NT2/D1 (cell line): ENCODE data around the gene ZDHHC8.

Experiments
- DNase-seq: peaks from one replicate; pipeline ENCODE4 v3.0.0-alpha.2; 2011; ENCODE audit warnings: low read depth, low spot score
- H3K27me3 ChIP-seq: 2 replicates; pipeline ENCODE4 v1.6.0; 2011; ENCODE audit warnings: mild to moderate bottlenecking; ENCODE audit not compliant: insufficient read length, insufficient read depth
- H3K36me3 ChIP-seq: 2 replicates; pipeline ENCODE4 v1.6.1; 2011; ENCODE audit warnings: mild to moderate bottlenecking, low read length, mixed read lengths; ENCODE audit not compliant: insufficient read depth, insufficient read length
- H3K4me1 ChIP-seq: 2 replicates; pipeline ENCODE4 v1.5.1; 2011; ENCODE audit not compliant: insufficient read depth, insufficient read length
- H3K4me3 ChIP-seq: 2 replicates; pipeline ENCODE4 v1.5.1; 2011; ENCODE audit warnings: low read depth; ENCODE audit not compliant: insufficient read length
- H3K9ac ChIP-seq: 2 replicates; pipeline ENCODE4 v1.6.0; 2011; ENCODE audit warnings: low read depth; ENCODE audit not compliant: insufficient read length
- H3K9me3 ChIP-seq: 2 replicates; pipeline ENCODE4 v1.5.1; 2011; ENCODE audit warnings: mild to moderate bottlenecking, low read length; ENCODE audit not compliant: insufficient read depth
- SUZ12 ChIP-seq: IDR thresholded peaks from 2 replicates; pipeline ENCODE4 v1.6.1; 2011; ENCODE audit not compliant: insufficient read length, insufficient read depth; ENCODE audit errors: extremely low read depth
- YY1 ChIP-seq: IDR thresholded peaks from 2 replicates; pipeline ENCODE4 v1.6.1; 2011; ENCODE audit not compliant: insufficient read length, insufficient read depth
- ZNF274 ChIP-seq: IDR thresholded peaks from 2 replicates; pipeline ENCODE4 v1.6.1; 2011; ENCODE audit warnings: mild to moderate bottlenecking, low read depth, low read length

Gene ZDHHC8

GRCh38 chr22:20141186-20142077 lies 9.8 kb downstream of the ZDHHC8 start:
- no peak overlapping the region for H3K4me3 ChIP-seq
- peaks cover 5% of the 10 kb centered on the region for H3K4me1 ChIP-seq
- H3K9me3 ChIP-seq: no peaks in the 10 kb centered on the region
- no peak for TF ChIP-seq SUZ12
- TF ChIP-seq ZNF274: no peak
- no peak for TF ChIP-seq YY1
- H3K27me3 ChIP-seq: no peaks in the 10 kb centered on the region
- H3K36me3 ChIP-seq: peaks cover 44% of the 10 kb centered on the region
- no peak for DNase-seq
- H3K9ac ChIP-seq: no peak overlapping the region

- H3K27me3 ChIP-seq: no peaks in the 10 kb centered on the region
- peaks cover 44% of the 10 kb centered on the region for H3K36me3 ChIP-seq
- no peak overlapping the region for H3K9ac ChIP-seq
- peaks cover 2% of the 10 kb centered on the region for H3K4me1 ChIP-seq
- H3K4me3 ChIP-seq: no peak overlapping the region
- no peaks in the 10 kb centered on the region for H3K9me3 ChIP-seq
- DNase-seq: no peak
- no peak for TF ChIP-seq YY1
- TF ChIP-seq SUZ12: no peak
- no peak for TF ChIP-seq ZNF274
These were observed 11.4 kb downstream of the ZDHHC8 start for GRCh38 chr22:20142711-20143621.

GRCh38 chr22:20143883-20144665 lies 12.5 kb downstream of the ZDHHC8 start:
- H3K4me1 ChIP-seq: no peaks in the 10 kb centered on the region
- H3K36me3 ChIP-seq: peaks cover 42% of the 10 kb centered on the region
- DNase-seq: no peak
- no peak overlapping the region for H3K4me3 ChIP-seq
- no peaks in the 10 kb centered on the region for H3K27me3 ChIP-seq
- TF ChIP-seq ZNF274: no peak
- no peak for TF ChIP-seq YY1
- TF ChIP-seq SUZ12: no peak
- H3K9ac ChIP-seq: no peak overlapping the region
- H3K9me3 ChIP-seq: no peaks in the 10 kb centered on the region

- DNase-seq: no peak
- Histone ChIP-seq H3K36me3 (peaks cover 30% of the 10 kb centered on the region), H3K4me1 (no peaks in the 10 kb centered on the region), H3K9ac (no peak overlapping the region), H3K4me3 (no peak overlapping the region), H3K9me3 (no peaks in the 10 kb centered on the region), H3K27me3 (no peaks in the 10 kb centered on the region)
- TF ChIP-seq YY1 (no peak), ZNF274 (no peak), SUZ12 (no peak)
These were observed 13.7 kb downstream of the ZDHHC8 start for GRCh38 chr22:20145206-20145831.

GRCh38 chr22:20145832-20146223 lies 14.2 kb downstream of the ZDHHC8 start:
- Histone ChIP-seq H3K9me3 (no peaks in the 10 kb centered on the region), H3K9ac (no peak overlapping the region), H3K4me3 (no peak overlapping the region), H3K36me3 (peaks cover 28% of the 10 kb centered on the region), H3K27me3 (no peaks in the 10 kb centered on the region), H3K4me1 (no peaks in the 10 kb centered on the region)
- DNase-seq: no peak
- no peak for TF ChIP-seq SUZ12
- TF ChIP-seq ZNF274: no peak
- no peak for TF ChIP-seq YY1

- H3K4me3 ChIP-seq: no peak overlapping the region
- H3K9ac ChIP-seq: no peak overlapping the region
- TF ChIP-seq SUZ12 (no peak), YY1 (no peak), ZNF274 (no peak)
- no peaks in the 10 kb centered on the region for H3K9me3 ChIP-seq
- H3K4me1 ChIP-seq: no peaks in the 10 kb centered on the region
- DNase-seq: no peak
- peaks cover 25% of the 10 kb centered on the region for H3K36me3 ChIP-seq
- H3K27me3 ChIP-seq: no peaks in the 10 kb centered on the region
These were observed 15.2 kb downstream of the ZDHHC8 start for GRCh38 chr22:20146777-20147176.
